Right lobe of liver (tissue), 4 donors: ENCODE results near the gene CDC42BPA.

ENCODE experiments used
- CTCF ChIP-seq, 4 donors: fragments of 200-600 bp in 3 of 4; fragments of 450-650 bp in 1 of 4; IDR thresholded peaks; one replicate each; pipeline versions ENCODE4 v1.5.1 to v1.8.0; 2016 to 2022; ENCODE audit warnings: antibody characterized with exemption in 4 of 4, mild to moderate bottlenecking in 2 of 4
- POLR2A ChIP-seq: fragments of 450-650 bp; IDR thresholded peaks from one replicate; pipeline ENCODE4 v1.6.1; 2017; ENCODE audit warnings: antibody characterized with exemption, mild to moderate bottlenecking
- donor health status: DM: no; HTN: no; CAD: no.
- donor health status: DM: no; HTN: no; CAD: no.
- donor health status: DM: no; HTN: yes; CAD: no.

GRCh38 chr1:226951286-226952117 lies 366.8 kb downstream of the CDC42BPA start:
- TF ChIP-seq CTCF (IDR thresholded peaks at IDR 0.05), result no peak
- TF ChIP-seq POLR2A, result no peak
